Measurements from ENCODE around the gene TMEM132A.

DNA sequence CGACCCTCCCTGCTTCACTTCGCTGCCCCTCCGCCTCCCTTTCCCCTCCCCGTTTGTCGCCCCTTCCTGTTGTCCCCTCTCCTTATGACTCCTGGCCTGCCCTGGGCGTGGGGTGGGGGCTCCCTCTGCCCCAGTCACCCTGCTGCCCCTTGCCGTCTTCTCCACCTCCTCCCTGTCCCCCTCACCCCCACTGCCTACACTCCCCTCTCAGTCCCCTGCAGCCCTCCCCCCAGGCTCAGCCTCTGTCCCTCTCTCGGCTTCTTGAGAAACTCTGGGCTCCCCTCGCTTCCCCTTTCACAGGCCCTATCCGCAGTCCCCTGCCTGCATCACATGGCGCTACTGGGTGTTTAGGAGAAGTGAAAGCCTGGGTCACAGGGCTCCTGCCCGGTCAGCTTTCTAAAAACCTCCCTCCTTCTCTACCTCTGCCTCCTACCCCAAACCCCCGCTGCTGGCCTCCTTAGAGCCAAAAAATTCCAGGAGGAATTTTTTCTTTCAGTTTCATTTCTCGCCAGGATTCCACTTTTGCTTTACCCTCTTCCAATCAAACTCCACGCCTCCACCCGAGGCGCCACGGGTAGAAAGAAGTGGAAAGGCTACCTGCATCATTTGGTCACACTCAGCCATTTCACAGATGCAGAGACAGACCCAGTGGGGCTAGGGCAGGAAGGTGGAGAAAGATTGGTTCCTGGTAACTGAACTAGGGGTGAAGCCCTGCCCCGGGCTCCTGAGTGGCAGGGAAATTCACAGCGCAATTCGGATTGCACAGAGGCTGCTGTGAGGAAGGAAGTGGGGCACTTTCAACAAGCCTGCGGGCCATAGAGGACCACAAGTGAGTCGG, 27.9 kb downstream of the TMEM132A start, which contains the start of gene SLC15A3:
- TF ChIP-seq, protein P1, sequence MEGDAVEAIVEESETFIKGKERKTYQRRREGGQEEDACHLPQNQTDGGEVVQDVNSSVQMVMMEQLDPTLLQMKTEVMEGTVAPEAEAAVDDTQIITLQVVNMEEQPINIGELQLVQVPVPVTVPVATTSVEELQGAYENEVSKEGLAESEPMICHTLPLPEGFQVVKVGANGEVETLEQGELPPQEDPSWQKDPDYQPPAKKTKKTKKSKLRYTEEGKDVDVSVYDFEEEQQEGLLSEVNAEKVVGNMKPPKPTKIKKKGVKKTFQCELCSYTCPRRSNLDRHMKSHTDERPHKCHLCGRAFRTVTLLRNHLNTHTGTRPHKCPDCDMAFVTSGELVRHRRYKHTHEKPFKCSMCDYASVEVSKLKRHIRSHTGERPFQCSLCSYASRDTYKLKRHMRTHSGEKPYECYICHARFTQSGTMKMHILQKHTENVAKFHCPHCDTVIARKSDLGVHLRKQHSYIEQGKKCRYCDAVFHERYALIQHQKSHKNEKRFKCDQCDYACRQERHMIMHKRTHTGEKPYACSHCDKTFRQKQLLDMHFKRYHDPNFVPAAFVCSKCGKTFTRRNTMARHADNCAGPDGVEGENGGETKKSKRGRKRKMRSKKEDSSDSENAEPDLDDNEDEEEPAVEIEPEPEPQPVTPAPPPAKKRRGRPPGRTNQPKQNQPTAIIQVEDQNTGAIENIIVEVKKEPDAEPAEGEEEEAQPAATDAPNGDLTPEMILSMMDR (IDR thresholded peaks at IDR 0.05), result no peak
- TF ChIP-seq POLR2A (IDR thresholded peaks at IDR 0.05) (no peak), POLR2AphosphoS5 (IDR thresholded peaks at IDR 0.05; ENCODE audit: insufficient read depth in 1 of 2, low read depth in 1 of 2) (peak; percentile 34 to 47)

All from vagina (tissue), 2 donors.